GM12878 (cell line): Measurements from ENCODE around the gene GIMAP1. TPM values are rescaled to one million over a fixed set of nuclear protein-coding genes. Genes with fewer than 3 reads are reported as not detected.

Experiments used
- ATF7 ChIP-seq: fragments of 450-650 bp; IDR thresholded peaks from 2 replicates; pipeline ENCODE4 v1.6.1; 2016; ENCODE audit warnings: low read depth, mild to moderate bottlenecking
- DPF2 ChIP-seq: fragments of 450-650 bp; IDR thresholded peaks from 2 replicates; pipeline ENCODE4 v1.6.1; 2017; ENCODE audit warnings: mild to moderate bottlenecking
- E2F8 ChIP-seq: fragments of 450-650 bp; IDR thresholded peaks from 2 replicates; pipeline ENCODE4 v1.6.1; 2018; ENCODE audit warnings: mild to moderate bottlenecking, low read depth, moderate library complexity; ENCODE audit not compliant: partially characterized antibody
- EGR1 ChIP-seq, 2 experiments: IDR thresholded peaks; 1 replicate in 1 of 2; 2 replicates in 1 of 2; pipeline ENCODE4 v1.6.1; 2011 to 2012; ENCODE audit warnings: low read depth in 2 of 2, low read length in 2 of 2, borderline replicate concordance in 1 of 2, mild to moderate bottlenecking in 1 of 2, moderate library complexity in 1 of 2
- EZH2 ChIP-seq: IDR thresholded peaks from 2 replicates; pipeline ENCODE4 v1.6.1; 2012; ENCODE audit warnings: low read depth, mild to moderate bottlenecking, control low read depth, inconsistent platforms, low read length, borderline replicate concordance; ENCODE audit not compliant: control insufficient read depth
- NBN ChIP-seq: fragments of 450-650 bp; IDR thresholded peaks from 2 replicates; pipeline ENCODE4 v1.6.1; 2016
- POU2F2 ChIP-seq: IDR thresholded peaks from 3 replicates; pipeline ENCODE4 v1.6.1; 2011; ENCODE audit warnings: low read depth, mild to moderate bottlenecking, low read length, borderline replicate concordance
- RAD21 ChIP-seq: IDR thresholded peaks from 2 replicates; pipeline ENCODE4 v1.6.1; 2011; ENCODE audit warnings: mild to moderate bottlenecking, low read depth, low read length, moderate library complexity; ENCODE audit not compliant: insufficient read depth
- RCOR1 ChIP-seq: conservative IDR thresholded peaks from 2 replicates; pipeline ENCODE4 v1.6.1; 2012; ENCODE audit warnings: low read depth, low read length, improper control_type of control experiment
- ZNF622 ChIP-seq: fragments of 450-650 bp; IDR thresholded peaks from 2 replicates; pipeline ENCODE4 v1.6.1; 2017; ENCODE audit warnings: mild to moderate bottlenecking, inconsistent platforms
- polyA plus RNA-seq, 11 experiments: library from polyadenylated mRNA; depleted of rRNA in 4 of 11; unstranded in 6 of 11; stranded (reverse) in 5 of 11; fragments of >200 nt; fragmentation: Nextera tagmentation in 4 of 11; fragmentation: Illumina TruSeq in 1 of 11; extraction: Ambion mirVana in 4 of 11; extraction: Trizol in 1 of 11; gene quantifications; 1 replicate in 1 of 11; 2 replicates in 10 of 11; pipeline versions ENCODE4 v1.2.1 to v1.2.3, GENCODE V29; 2011 to 2016; ENCODE audit warnings: inconsistent platforms in 2 of 11, missing spikeins in 2 of 11, low read depth in 1 of 11
- total RNA-seq, 4 experiments: library from RNA; depleted of rRNA in 3 of 4; stranded (reverse); fragments of >200 nt in 3 of 4; fragmentation: Illumina TruSeq in 1 of 4; extraction: Trizol in 1 of 4; gene quantifications; 2 replicates each; pipeline versions ENCODE4 v1.2.1 to v1.2.3, GENCODE V29; 2013 to 2021
- TF ChIP-seq, protein P1 (sequence below): fragments of 450-650 bp; IDR thresholded peaks from 2 replicates; pipeline ENCODE4 v1.6.1; 2017; ENCODE audit warnings: low read depth, mild to moderate bottlenecking, moderate library complexity
- TF ChIP-seq, protein P2 (sequence below): IDR thresholded peaks from 2 replicates; pipeline ENCODE4 v1.6.1; 2011; ENCODE audit warnings: low read depth, low read length, improper control_type of control experiment, borderline replicate concordance
- TF ChIP-seq, protein P3 (sequence below): fragments of 450-650 bp; IDR thresholded peaks from 2 replicates; pipeline ENCODE4 v1.6.1; 2017; ENCODE audit warnings: mild to moderate bottlenecking
- TF ChIP-seq, protein P4 (sequence below): IDR thresholded peaks from 2 replicates; pipeline ENCODE4 v1.6.1; 2012; ENCODE audit warnings: improper control_type of control experiment, low read depth, low read length; ENCODE audit not compliant: insufficient replicate concordance
- TF ChIP-seq, protein P5 (sequence below): IDR thresholded peaks from 2 replicates; pipeline ENCODE4 v1.6.1; 2012; ENCODE audit warnings: low read depth, low read length, improper control_type of control experiment

GIMAP1 gene
- total and polyA plus RNA-seq, 10 of the 15 experiments (the other 5 are each of a cell fraction or from before 2014, with no cell fraction given) = 0.16 to 1.9 (median 1.1) TPM

GRCh38 chr7:150753826-150754603, 37.6 kb downstream of the GIMAP1 start (continued):
- TF ChIP-seq E2F8 = no peak
- TF ChIP-seq, protein P1, sequence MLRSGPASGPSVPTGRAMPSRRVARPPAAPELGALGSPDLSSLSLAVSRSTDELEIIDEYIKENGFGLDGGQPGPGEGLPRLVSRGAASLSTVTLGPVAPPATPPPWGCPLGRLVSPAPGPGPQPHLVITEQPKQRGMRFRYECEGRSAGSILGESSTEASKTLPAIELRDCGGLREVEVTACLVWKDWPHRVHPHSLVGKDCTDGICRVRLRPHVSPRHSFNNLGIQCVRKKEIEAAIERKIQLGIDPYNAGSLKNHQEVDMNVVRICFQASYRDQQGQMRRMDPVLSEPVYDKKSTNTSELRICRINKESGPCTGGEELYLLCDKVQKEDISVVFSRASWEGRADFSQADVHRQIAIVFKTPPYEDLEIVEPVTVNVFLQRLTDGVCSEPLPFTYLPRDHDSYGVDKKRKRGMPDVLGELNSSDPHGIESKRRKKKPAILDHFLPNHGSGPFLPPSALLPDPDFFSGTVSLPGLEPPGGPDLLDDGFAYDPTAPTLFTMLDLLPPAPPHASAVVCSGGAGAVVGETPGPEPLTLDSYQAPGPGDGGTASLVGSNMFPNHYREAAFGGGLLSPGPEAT = no peak
- no peak for TF ChIP-seq DPF2
- 0 out of 3 replicates have a peak, but pooled peaks of 1 of the 2 experiments have one; percentile 21 for TF ChIP-seq EGR1 (IDR thresholded peaks at IDR 0.05; ENCODE audit: borderline replicate concordance in 1 of 2, low read depth in 2 of 2, low read length in 2 of 2)
- TF ChIP-seq RAD21 = peak; percentile 71
- no peak for TF ChIP-seq EZH2
- TF ChIP-seq NBN = peak; percentile 45; the same call in 1 of the 2 replicates
- peak; percentile 43; the same call in 1 of the 2 replicates for TF ChIP-seq ATF7
- TF ChIP-seq, protein P2, sequence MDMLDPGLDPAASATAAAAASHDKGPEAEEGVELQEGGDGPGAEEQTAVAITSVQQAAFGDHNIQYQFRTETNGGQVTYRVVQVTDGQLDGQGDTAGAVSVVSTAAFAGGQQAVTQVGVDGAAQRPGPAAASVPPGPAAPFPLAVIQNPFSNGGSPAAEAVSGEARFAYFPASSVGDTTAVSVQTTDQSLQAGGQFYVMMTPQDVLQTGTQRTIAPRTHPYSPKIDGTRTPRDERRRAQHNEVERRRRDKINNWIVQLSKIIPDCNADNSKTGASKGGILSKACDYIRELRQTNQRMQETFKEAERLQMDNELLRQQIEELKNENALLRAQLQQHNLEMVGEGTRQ = no peak
- TF ChIP-seq, protein P3, sequence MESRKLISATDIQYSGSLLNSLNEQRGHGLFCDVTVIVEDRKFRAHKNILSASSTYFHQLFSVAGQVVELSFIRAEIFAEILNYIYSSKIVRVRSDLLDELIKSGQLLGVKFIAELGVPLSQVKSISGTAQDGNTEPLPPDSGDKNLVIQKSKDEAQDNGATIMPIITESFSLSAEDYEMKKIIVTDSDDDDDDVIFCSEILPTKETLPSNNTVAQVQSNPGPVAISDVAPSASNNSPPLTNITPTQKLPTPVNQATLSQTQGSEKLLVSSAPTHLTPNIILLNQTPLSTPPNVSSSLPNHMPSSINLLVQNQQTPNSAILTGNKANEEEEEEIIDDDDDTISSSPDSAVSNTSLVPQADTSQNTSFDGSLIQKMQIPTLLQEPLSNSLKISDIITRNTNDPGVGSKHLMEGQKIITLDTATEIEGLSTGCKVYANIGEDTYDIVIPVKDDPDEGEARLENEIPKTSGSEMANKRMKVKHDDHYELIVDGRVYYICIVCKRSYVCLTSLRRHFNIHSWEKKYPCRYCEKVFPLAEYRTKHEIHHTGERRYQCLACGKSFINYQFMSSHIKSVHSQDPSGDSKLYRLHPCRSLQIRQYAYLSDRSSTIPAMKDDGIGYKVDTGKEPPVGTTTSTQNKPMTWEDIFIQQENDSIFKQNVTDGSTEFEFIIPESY = no peak
- TF ChIP-seq, protein P4, sequence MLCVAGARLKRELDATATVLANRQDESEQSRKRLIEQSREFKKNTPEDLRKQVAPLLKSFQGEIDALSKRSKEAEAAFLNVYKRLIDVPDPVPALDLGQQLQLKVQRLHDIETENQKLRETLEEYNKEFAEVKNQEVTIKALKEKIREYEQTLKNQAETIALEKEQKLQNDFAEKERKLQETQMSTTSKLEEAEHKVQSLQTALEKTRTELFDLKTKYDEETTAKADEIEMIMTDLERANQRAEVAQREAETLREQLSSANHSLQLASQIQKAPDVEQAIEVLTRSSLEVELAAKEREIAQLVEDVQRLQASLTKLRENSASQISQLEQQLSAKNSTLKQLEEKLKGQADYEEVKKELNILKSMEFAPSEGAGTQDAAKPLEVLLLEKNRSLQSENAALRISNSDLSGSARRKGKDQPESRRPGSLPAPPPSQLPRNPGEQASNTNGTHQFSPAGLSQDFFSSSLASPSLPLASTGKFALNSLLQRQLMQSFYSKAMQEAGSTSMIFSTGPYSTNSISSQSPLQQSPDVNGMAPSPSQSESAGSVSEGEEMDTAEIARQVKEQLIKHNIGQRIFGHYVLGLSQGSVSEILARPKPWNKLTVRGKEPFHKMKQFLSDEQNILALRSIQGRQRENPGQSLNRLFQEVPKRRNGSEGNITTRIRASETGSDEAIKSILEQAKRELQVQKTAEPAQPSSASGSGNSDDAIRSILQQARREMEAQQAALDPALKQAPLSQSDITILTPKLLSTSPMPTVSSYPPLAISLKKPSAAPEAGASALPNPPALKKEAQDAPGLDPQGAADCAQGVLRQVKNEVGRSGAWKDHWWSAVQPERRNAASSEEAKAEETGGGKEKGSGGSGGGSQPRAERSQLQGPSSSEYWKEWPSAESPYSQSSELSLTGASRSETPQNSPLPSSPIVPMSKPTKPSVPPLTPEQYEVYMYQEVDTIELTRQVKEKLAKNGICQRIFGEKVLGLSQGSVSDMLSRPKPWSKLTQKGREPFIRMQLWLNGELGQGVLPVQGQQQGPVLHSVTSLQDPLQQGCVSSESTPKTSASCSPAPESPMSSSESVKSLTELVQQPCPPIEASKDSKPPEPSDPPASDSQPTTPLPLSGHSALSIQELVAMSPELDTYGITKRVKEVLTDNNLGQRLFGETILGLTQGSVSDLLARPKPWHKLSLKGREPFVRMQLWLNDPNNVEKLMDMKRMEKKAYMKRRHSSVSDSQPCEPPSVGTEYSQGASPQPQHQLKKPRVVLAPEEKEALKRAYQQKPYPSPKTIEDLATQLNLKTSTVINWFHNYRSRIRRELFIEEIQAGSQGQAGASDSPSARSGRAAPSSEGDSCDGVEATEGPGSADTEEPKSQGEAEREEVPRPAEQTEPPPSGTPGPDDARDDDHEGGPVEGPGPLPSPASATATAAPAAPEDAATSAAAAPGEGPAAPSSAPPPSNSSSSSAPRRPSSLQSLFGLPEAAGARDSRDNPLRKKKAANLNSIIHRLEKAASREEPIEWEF = no peak
- TF ChIP-seq POU2F2 = no peak
- TF ChIP-seq, protein P5, sequence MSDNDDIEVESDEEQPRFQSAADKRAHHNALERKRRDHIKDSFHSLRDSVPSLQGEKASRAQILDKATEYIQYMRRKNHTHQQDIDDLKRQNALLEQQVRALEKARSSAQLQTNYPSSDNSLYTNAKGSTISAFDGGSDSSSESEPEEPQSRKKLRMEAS = no peak
- TF ChIP-seq ZNF622 = no peak
- no peak for TF ChIP-seq RCOR1
